ENCODE results near the gene PNKD.

DNA sequence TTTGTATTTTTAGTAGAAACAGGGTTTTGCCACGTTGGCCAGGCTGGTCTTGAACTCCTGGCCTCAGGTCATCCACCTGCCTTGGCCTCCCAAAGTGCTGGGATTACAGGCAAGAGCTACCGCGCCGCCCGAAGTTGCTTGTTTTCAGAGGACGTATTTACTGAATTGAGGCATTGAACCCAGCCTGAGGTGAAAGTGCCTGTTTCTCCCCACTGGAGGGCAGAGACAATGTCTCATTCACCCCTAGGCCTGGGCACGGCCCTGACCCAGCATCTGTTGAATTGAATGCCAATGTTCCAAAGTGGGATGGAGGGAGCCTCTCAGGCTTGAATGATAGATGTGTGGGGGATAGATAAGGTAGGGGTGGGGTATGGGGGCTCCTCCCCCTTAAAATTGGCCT, 26.5 kb downstream of the PNKD start:
- TF ChIP-seq, protein P1, sequence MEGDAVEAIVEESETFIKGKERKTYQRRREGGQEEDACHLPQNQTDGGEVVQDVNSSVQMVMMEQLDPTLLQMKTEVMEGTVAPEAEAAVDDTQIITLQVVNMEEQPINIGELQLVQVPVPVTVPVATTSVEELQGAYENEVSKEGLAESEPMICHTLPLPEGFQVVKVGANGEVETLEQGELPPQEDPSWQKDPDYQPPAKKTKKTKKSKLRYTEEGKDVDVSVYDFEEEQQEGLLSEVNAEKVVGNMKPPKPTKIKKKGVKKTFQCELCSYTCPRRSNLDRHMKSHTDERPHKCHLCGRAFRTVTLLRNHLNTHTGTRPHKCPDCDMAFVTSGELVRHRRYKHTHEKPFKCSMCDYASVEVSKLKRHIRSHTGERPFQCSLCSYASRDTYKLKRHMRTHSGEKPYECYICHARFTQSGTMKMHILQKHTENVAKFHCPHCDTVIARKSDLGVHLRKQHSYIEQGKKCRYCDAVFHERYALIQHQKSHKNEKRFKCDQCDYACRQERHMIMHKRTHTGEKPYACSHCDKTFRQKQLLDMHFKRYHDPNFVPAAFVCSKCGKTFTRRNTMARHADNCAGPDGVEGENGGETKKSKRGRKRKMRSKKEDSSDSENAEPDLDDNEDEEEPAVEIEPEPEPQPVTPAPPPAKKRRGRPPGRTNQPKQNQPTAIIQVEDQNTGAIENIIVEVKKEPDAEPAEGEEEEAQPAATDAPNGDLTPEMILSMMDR (IDR thresholded peaks at IDR 0.05): no peak
- no peak for TF ChIP-seq POLR2A (IDR thresholded peaks at IDR 0.05)
- TF ChIP-seq POLR2AphosphoS5 (IDR thresholded peaks at IDR 0.05): no peak
